ENCODE results near the gene GSTO2. TPM values are rescaled to one million over a fixed set of nuclear protein-coding genes. Genes with fewer than 3 reads are reported as not detected.

GSTO2 gene
- total and polyA plus RNA-seq, 2 of the 4 experiments (the other 2 are of a cell fraction): 1.4 to 2.3 TPM

GRCh38 chr10:104253606-104254410 is 15.2 kb upstream of the GSTO2 start:
- Histone ChIP-seq H3K56ac (ENCODE audit: extremely low read depth, insufficient read depth, low read length) (peak overlapping the region; percentile 85), H2AK9ac (replicated peaks; ENCODE audit: low read depth, low read length, poor library complexity) (peak overlapping the region; percentile 37), H3K4me1 (ENCODE audit: control insufficient read depth, insufficient read depth, low read length) (peaks cover 8% of the 10 kb centered on the region), H2BK120ac (ENCODE audit: low read depth, low read length) (peak overlapping the region; percentile 90), H2BK15ac (ENCODE audit: low read depth, low read length) (peak overlapping the region; percentile 95; the same call in 2 of the 3 replicates), H4K5ac (ENCODE audit: low read depth, low read length) (peak overlapping the region; percentile 92), H3K4ac (ENCODE audit: low read depth, low read length) (peak overlapping the region; percentile 92), H2BK20ac (ENCODE audit: low read depth, low read length) (peak overlapping the region; percentile 73), H4K91ac (ENCODE audit: insufficient read depth, low read depth, low read length) (peak overlapping the region; percentile 98), H3K9ac (ENCODE audit: low read depth, low read length) (peak overlapping the region; percentile 96; the same call in 1 of the 2 replicates), H3K18ac (ENCODE audit: low read depth, low read length) (peak overlapping the region; percentile 92), H2BK5ac (ENCODE audit: low read depth, low read length, poor library complexity, severe bottlenecking) (peak overlapping the region; percentile 90), H2AK5ac (ENCODE audit: low read depth, low read length) (peak overlapping the region; percentile 85), H3K23ac (ENCODE audit: low read depth, low read length) (peak overlapping the region; percentile 92), H3K36me3 (ENCODE audit: control insufficient read depth, insufficient read depth, low read length) (peaks cover 10% of the 10 kb centered on the region), H3K9me3 (ENCODE audit: control insufficient read depth, insufficient read depth, low read length) (no peaks in the 10 kb centered on the region), H2AFZ (replicated peaks; ENCODE audit: low read length, poor library complexity) (peak overlapping the region; percentile 92), H3K27ac (ENCODE audit: insufficient read depth, low read length) (peak overlapping the region; percentile 96), H4K20me1 (ENCODE audit: insufficient read depth, low read length) (peaks cover 15% of the 10 kb centered on the region; the same call in 1 of the 2 replicates), H3K79me1 (ENCODE audit: low read depth in 1 of 2, low read length in 2 of 2) (peaks cover 0 to 19% of the 10 kb centered on the region in 2 experiments; a peak in 2 of 4 replicates), H3K4me3 (ENCODE audit: insufficient read depth, low read depth, low read length) (peak overlapping the region; percentile 96), H4K8ac (ENCODE audit: low read depth in 2 of 2, low read length in 2 of 2) (peak overlapping the region; percentile 94 to 96), H3K9me1 (ENCODE audit: insufficient read depth, low read length) (peaks cover 10% of the 10 kb centered on the region; the same call in 1 of the 2 replicates), H3K14ac (replicated peaks; ENCODE audit: low read depth, low read length) (peak overlapping the region; percentile 95), H3K4me2 (ENCODE audit: low read depth, low read length) (peak overlapping the region; percentile 94), H3K27me3 (ENCODE audit: control insufficient read depth, insufficient read depth, low read length) (no peaks in the 10 kb centered on the region)
- BruUV-seq (replicated peaks): no TSS peak
- TF ChIP-seq SMC3 (IDR thresholded peaks at IDR 0.05; ENCODE audit: low read depth, low read length): no peak
- TF ChIP-seq MXI1 (IDR thresholded peaks at IDR 0.05; ENCODE audit: borderline replicate concordance, low read depth, low read length): no peak
- no peak for TF ChIP-seq MAFK (IDR thresholded peaks at IDR 0.05; ENCODE audit: low read depth, low read length)
- TF ChIP-seq POLR2A (IDR thresholded peaks at IDR 0.05; ENCODE audit: low read depth, low read length): no peak
- no peak for TF ChIP-seq CEBPB (IDR thresholded peaks at IDR 0.05; ENCODE audit: low read depth, low read length)
- no peak for TF ChIP-seq ELK1 (IDR thresholded peaks at IDR 0.05; ENCODE audit: borderline replicate concordance, low read depth, low read length)
- TF ChIP-seq NFE2L2 (IDR thresholded peaks at IDR 0.05; ENCODE audit: low read depth, low read length): no peak
- ATAC-seq (ENCODE audit: low read depth) (peak; percentile 6; the same call in 1 of the 2 replicates), DNase-seq (peak; percentile 56)
- ChIA-PET CTCF (interaction anchor here (0.6 to 2.3 kb wide), 2 partner anchors 20 to 123 kb away, joined by 3 to 11 read pairs; no protein-coding TSS in a partner anchor), POLR2A (ENCODE audit: unreplicated experiment) (no interaction called here)
- dilution Hi-C loops (cut with HindIII; ENCODE audit: low sequenced_read_pairs, unreplicated experiment) (no loop called here), in situ Hi-C loops (cut with MboI; ENCODE audit: low sequenced_read_pairs) (no loop called here), intact Hi-C loops (cut with micrococcal nuclease) (loop anchor here (2.0 to 5.0 kb wide), 2 partner anchors 209 to 367 kb away; no protein-coding TSS in a partner anchor)
- WGBS, 2 experiments (ENCODE audit: extremely low coverage in 2 of 2, insufficient read length in 1 of 2): 65% methylated on average over 7 of the region's 10 CpGs; no CpG with 5 or more reads in 1 of the 2 experiments

Data from IMR-90 (cell line).